AG09309 (cell line): ENCODE results near the gene JUP.

ENCODE experiments used
- DNase-seq: peaks from one replicate; pipeline ENCODE4 v3.0.0-alpha.2; 2010; ENCODE audit warnings: low read depth
- H3K4me3 ChIP-seq: 2 replicates; pipeline ENCODE4 v1.5.1; 2011; ENCODE audit warnings: mild to moderate bottlenecking, low read depth, low read length, moderate library complexity; ENCODE audit not compliant: control insufficient read depth
- TF ChIP-seq, protein P1 (sequence below): IDR thresholded peaks from 2 replicates; pipeline ENCODE4 v1.5.1; 2011; ENCODE audit warnings: mild to moderate bottlenecking, low read depth, low read length, inconsistent platforms; ENCODE audit not compliant: insufficient read depth, control insufficient read depth; ENCODE audit errors: missing control alignments

Gene JUP

DNA sequence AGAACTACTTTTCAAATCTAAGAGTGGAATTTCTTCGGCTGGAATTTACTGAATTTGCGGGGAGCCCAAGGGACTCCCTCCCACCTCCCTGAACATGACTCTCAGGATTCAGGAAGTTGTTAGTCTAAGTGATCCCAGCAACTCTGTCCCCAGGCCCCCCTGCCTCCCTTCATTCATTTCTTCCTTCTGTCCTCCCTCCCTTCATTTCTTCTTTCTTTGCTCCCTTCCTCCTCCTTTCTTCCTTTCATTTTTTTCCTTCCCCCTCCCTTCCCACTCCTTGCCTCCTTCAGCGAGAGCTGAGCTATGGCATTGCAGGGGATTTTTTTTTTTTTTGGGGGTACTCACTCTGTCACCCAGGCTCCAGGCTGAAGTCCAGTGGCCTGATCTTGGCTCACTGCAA, 10.9 kb upstream of the JUP start:
- TF ChIP-seq, protein P1, sequence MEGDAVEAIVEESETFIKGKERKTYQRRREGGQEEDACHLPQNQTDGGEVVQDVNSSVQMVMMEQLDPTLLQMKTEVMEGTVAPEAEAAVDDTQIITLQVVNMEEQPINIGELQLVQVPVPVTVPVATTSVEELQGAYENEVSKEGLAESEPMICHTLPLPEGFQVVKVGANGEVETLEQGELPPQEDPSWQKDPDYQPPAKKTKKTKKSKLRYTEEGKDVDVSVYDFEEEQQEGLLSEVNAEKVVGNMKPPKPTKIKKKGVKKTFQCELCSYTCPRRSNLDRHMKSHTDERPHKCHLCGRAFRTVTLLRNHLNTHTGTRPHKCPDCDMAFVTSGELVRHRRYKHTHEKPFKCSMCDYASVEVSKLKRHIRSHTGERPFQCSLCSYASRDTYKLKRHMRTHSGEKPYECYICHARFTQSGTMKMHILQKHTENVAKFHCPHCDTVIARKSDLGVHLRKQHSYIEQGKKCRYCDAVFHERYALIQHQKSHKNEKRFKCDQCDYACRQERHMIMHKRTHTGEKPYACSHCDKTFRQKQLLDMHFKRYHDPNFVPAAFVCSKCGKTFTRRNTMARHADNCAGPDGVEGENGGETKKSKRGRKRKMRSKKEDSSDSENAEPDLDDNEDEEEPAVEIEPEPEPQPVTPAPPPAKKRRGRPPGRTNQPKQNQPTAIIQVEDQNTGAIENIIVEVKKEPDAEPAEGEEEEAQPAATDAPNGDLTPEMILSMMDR, result no peak
- no peak for DNase-seq
- H3K4me3 ChIP-seq, result no peak overlapping the region

DNA sequence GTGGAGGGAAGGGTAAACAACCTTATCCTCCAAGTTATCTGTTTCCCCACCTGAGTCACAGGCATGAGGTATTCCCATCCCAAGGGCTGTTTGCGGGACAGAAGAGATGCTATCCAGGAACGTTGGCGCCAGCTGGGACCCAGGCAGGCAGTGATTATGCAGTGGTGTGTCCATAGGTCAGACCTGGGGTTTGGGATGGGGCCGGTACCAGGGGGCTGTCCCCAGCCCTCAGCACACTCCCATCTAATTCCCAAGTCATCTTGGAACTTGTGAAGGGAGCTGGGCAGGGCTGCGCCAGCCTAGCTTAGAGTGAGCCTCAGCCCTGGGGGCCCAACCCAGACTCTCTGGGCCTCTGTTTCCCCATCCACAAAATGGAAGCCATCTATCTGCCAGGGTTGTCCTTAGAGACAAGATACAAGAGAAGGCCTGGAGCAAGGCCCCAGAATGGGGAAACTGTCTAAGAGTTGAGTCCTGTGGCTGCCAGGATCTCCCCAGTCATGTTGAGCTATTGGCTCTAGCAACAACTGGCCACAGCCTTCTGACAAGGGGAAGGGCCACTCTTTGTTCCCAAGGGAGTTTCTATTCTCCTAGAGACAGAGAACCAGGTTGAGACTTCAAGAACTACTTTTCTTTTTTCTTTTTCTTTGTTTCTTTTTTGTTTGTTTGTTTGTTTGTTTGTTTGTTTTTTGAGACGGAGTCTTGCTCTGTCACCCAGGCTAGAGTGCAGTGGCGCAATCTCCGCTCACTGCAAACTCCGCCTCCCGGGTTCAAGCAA, 9.8 kb upstream of the JUP start:
- no peak for DNase-seq

DNA sequence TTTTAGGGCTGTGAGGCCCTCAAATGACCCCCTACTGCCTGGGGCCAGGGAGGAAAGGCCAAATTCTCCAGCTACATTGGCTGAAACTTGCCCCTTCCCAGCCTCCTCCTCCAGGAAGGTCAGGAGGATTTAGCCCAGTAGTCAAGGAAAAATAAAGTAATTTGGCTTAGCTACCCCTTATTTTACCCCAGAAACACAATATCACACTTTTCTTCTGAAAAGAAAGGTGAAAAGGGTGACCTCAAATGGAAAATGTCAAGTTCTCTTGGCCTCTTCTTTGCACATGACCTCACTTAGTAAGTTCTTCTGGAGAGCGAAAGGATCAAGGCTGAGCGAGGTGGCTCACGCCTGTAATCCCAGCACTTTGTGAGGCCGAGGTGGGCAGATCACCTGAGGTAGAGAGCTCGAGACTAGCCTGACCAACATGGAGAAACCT, 8.0 kb upstream of the JUP start:
- TF ChIP-seq, protein P1, result no peak
- no peak for DNase-seq
- H3K4me3 ChIP-seq, result no peak overlapping the region

More for the DNA sequence above, 9.8 kb upstream of the JUP start:
- TF ChIP-seq, protein P1, result no peak
- no peak overlapping the region for H3K4me3 ChIP-seq

DNA sequence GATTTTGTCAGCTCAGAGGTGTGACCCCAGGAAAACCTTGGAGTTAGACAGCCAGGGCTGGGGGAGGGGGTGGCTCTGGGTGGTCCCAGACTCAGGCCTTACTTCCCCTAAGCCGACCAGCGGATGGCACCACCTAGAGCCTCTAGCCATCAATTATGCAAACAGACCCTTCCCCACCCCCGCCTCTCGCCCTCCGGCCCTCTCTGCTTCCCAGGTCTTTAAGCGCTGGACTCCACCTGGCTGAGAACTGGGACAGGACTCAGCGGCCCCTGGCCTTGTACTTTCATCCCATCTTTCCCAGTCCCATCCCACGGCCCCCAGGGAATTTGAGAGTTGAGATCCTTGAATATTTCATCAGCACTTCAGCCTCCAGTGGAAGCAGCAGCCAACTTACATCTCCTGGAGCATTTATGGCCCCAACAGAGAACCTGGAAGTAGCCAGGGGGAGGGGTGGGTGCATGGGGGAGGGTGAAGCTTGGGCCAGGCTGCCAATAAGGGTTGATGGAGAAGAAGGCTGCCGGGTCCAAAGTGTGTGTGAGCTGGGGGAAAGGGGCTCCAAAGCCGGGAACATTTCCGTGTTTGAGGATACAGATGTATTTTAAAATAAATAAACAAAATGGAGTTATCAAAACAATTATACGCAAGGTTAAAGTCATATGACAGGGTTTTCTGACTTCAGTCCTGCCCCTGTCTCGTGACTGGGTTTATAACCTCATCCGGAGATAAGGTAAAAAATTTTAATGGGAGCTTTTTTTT, 7.5 kb upstream of the JUP start:
- TF ChIP-seq, protein P1, result no peak
- no peak overlapping the region for H3K4me3 ChIP-seq
- no peak for DNase-seq

DNA sequence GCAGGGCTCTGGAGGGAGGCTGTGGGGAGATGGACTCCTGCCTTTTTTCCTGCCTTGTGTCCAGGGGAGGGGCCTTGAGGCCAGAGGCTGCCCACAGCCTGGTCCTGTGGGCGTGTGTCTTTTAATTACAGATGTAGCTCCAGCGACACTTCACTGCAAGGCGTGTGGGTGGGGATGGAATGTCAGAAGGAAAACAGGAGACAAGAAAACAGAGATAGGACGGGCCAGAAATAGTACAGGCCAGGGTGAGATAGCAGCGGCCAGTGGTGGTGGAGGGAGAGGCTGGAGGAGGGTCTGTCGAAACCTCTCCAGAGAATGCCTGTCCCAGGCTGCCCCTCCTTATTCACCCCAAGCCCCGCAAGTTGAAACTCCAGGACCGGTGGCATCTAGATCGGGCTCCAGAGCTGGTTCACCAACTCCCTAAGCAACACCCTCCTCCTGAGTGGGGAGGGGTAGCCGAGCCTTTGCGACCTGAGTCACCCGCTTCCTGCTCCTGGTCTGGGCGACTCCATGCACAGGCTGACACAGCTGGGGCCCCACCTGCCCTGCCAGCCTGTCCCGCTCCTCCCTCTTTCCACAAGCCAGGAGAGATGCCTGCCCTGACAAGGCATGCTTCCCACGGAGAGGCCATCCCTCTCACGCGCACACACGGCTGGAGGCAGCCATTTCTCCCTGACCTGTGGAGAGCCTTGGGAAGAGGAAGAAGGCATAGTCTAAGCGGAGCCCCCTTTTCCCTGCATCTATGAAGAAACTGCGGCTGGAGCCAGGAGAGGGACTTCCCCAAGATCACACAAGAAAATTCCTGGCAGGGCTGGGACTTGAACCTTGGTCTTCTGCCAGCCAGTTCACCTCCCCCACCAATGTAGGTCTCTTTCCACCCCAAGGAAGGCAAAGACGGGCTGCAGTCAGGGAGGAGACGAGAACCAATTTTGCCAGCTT, 6.6 kb upstream of the JUP start:
- TF ChIP-seq, protein P1, result no peak
- no peak for DNase-seq
- no peak overlapping the region for H3K4me3 ChIP-seq

DNA sequence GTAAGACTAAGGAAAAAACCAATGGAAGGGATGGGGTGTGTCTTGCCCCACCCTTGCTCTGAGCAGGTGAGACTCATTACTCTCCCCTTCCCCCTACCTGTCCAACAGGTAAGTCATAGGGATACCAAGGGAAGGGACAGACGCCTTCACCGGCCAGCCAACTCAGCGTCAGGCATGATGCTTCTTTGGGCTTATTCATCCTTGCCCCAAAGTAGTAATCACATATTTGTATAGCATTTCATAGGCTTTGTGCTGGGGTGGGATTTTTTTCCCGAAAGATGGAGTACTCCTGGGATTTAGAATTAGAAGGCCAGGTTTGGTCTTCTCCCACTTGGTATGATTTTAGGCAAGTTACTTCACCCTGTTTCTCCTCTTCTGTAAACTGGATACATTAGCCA, 509 bp upstream of the JUP start:
- no peak for DNase-seq
- TF ChIP-seq, protein P1, result no peak

More for the DNA sequence above, 509 bp upstream of the JUP start:
- no peak overlapping the region for H3K4me3 ChIP-seq
